ENCODE data around the gene PRRX2. TPM values are rescaled to one million over a fixed set of nuclear protein-coding genes. Genes with fewer than 3 reads are reported as not detected.

Gene PRRX2
- total RNA-seq, 1 donor = 27.5 TPM

DNA sequence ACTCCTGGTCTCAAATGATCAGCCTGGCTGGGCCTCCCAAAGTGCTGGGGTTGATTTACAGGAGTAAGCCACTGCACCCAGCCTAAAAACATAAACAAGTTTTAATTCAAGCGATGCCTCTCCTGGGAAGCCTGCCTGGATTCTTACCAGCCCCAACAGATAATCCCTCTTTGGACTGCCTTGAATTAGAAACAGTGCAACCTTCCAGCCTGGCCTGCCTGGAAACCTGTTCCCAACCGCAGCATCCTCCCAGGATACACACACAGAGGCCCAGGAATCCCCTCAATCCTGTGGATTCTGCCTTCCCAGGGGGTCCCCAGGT is 68.1 kb downstream of the PRRX2 start:
- Histone ChIP-seq H3K27ac (ENCODE audit: low read depth, low read length) (no peak overlapping the region), H3K9me3 (ENCODE audit: low read depth, low read length) (no peaks in the 10 kb centered on the region), H3K4me2 (ENCODE audit: insufficient read depth, low read length) (no peak overlapping the region), H3K79me2 (ENCODE audit: insufficient read depth, low read length) (no peaks in the 10 kb centered on the region), H3K27me3 (ENCODE audit: insufficient read depth, low read length) (no peaks in the 10 kb centered on the region), H3K36me3 (ENCODE audit: insufficient read depth, low read length) (peaks cover 2% of the 10 kb centered on the region), H3K4me3 (ENCODE audit: insufficient read depth, low read length) (no peak overlapping the region), H3K4me1 (ENCODE audit: insufficient read depth, low read length) (peaks cover 6% of the 10 kb centered on the region), H2AFZ (ENCODE audit: low read length) (no peak overlapping the region), H4K20me1 (ENCODE audit: insufficient read depth, low read length) (no peaks in the 10 kb centered on the region)
- TF ChIP-seq, protein P1, sequence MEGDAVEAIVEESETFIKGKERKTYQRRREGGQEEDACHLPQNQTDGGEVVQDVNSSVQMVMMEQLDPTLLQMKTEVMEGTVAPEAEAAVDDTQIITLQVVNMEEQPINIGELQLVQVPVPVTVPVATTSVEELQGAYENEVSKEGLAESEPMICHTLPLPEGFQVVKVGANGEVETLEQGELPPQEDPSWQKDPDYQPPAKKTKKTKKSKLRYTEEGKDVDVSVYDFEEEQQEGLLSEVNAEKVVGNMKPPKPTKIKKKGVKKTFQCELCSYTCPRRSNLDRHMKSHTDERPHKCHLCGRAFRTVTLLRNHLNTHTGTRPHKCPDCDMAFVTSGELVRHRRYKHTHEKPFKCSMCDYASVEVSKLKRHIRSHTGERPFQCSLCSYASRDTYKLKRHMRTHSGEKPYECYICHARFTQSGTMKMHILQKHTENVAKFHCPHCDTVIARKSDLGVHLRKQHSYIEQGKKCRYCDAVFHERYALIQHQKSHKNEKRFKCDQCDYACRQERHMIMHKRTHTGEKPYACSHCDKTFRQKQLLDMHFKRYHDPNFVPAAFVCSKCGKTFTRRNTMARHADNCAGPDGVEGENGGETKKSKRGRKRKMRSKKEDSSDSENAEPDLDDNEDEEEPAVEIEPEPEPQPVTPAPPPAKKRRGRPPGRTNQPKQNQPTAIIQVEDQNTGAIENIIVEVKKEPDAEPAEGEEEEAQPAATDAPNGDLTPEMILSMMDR (IDR thresholded peaks at IDR 0.05; ENCODE audit: extremely low read depth, low read depth, low read length) = no peak
- peak; percentile 58 for DNase-seq (ENCODE audit: insufficient read length, low spot score, missing footprints)

DNA sequence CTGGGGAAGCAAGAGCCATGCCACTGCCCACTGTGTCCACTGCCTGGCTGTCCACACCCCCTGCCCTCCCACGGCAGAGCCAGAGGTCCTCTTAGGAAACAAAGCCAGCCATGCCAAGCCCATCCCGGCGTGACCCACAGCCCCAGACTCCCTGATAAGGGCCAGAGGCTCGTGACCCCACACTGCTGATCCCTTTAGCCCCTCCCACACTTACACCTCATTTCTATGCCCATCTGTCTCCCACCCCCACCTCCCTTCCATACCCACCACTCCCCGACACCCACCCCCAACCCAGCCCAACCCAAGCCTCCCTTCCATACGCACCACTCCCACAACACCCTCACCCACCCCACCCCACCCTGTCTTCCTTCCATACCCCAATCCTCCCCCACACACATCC is 70.1 kb downstream of the PRRX2 start:
- DNase-seq (ENCODE audit: insufficient read length, low spot score, missing footprints) = peak; percentile 45
- peaks cover 3% of the 10 kb centered on the region for H3K36me3 ChIP-seq (ENCODE audit: insufficient read depth, low read length)
- H3K79me2 ChIP-seq (ENCODE audit: insufficient read depth, low read length) = no peaks in the 10 kb centered on the region

DNA sequence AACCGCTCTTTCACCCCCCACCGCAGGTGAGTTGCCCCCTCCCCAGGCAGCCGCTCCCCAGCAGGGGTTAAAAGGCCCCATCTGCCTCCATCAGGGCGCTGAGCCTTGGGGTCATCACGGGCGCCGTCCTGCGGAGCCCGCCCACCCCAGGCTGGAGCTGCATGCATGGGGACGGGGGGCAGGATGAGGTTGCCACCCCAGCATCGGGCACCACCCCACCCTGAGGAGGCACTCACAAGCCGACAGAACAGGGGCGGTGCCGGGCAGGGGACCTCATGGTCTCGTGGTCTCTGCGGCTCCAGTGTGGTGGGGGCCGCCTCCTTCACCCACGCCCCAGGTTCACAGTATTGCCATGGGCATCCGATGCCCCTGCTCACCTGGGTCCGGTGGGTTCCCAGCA is 70.9 kb downstream of the PRRX2 start:
- Histone ChIP-seq H4K20me1 (ENCODE audit: insufficient read depth, low read length) (no peaks in the 10 kb centered on the region), H3K27ac (ENCODE audit: low read depth, low read length) (no peak overlapping the region), H3K9me3 (ENCODE audit: low read depth, low read length) (no peaks in the 10 kb centered on the region), H3K4me1 (ENCODE audit: insufficient read depth, low read length) (peaks cover 6% of the 10 kb centered on the region), H2AFZ (ENCODE audit: low read length) (no peak overlapping the region), H3K4me2 (ENCODE audit: insufficient read depth, low read length) (no peak overlapping the region), H3K27me3 (ENCODE audit: insufficient read depth, low read length) (no peaks in the 10 kb centered on the region), H3K79me2 (ENCODE audit: insufficient read depth, low read length) (no peaks in the 10 kb centered on the region), H3K36me3 (ENCODE audit: insufficient read depth, low read length) (peaks cover 9% of the 10 kb centered on the region), H3K4me3 (ENCODE audit: insufficient read depth, low read length) (no peak overlapping the region)
- TF ChIP-seq, protein P1 (IDR thresholded peaks at IDR 0.05; ENCODE audit: extremely low read depth, low read depth, low read length) = no peak
- DNase-seq (ENCODE audit: insufficient read length, low spot score, missing footprints) = peak; percentile 72

More for the DNA sequence above, 70.1 kb downstream of the PRRX2 start:
- no peaks in the 10 kb centered on the region for H4K20me1 ChIP-seq (ENCODE audit: insufficient read depth, low read length)
- no peaks in the 10 kb centered on the region for H3K9me3 ChIP-seq (ENCODE audit: low read depth, low read length)
- TF ChIP-seq, protein P1 (IDR thresholded peaks at IDR 0.05; ENCODE audit: extremely low read depth, low read depth, low read length) = no peak
- H3K4me2 ChIP-seq (ENCODE audit: insufficient read depth, low read length) = no peak overlapping the region
- no peak overlapping the region for H3K27ac ChIP-seq (ENCODE audit: low read depth, low read length)
- H3K4me3 ChIP-seq (ENCODE audit: insufficient read depth, low read length) = no peak overlapping the region
- peaks cover 6% of the 10 kb centered on the region for H3K4me1 ChIP-seq (ENCODE audit: insufficient read depth, low read length)
- no peaks in the 10 kb centered on the region for H3K27me3 ChIP-seq (ENCODE audit: insufficient read depth, low read length)
- no peak overlapping the region for H2AFZ ChIP-seq (ENCODE audit: low read length)

DNA sequence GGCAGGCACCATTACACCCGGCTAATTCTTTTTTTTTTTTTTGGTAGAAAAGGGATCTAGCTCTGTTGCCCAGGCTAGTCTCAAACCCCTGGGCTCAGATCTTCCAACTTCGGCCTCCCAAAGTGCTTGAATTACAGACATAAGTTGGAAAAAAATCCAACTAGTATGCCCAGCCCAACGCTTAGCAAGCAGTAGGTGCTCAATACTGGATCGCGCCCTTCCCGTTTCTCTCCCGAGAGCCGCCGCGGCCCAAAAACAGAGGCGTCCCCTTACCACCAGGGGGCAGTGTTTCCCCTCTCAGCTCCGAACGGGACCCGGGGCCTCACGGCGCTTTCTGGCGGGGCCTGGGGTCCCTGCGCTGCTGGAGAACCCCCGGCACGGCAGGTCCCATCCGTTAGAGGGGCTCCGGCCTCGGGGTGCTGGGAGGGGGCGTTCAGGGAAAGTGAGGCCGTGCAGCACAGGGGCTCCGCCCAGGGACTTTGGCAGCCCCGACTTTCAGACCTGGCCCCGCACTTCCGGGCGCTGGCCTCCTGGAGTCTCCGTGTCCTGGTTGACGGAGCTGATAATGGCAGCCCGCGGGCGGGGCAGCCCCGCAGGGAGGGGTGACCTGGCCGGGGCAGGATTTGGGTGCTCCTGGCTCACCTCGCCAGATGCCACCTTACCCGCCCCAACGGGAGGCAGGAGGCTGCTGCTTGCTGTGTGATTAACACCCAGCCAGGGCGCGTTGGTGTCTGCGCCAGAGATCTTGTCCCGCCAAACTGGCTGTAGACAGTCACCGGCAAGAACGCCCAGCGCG is 72.2 kb downstream of the PRRX2 start:
- peak overlapping the region; percentile 45 for H3K27ac ChIP-seq (ENCODE audit: low read depth, low read length)

More for the DNA sequence above, 72.2 kb downstream of the PRRX2 start:
- Histone ChIP-seq H2AFZ (ENCODE audit: low read length) (peak overlapping the region; percentile 70), H3K4me3 (ENCODE audit: insufficient read depth, low read length) (peak overlapping the region; percentile 72), H3K4me2 (ENCODE audit: insufficient read depth, low read length) (peak overlapping the region; percentile 78), H3K36me3 (ENCODE audit: insufficient read depth, low read length) (peaks cover 11% of the 10 kb centered on the region), H4K20me1 (ENCODE audit: insufficient read depth, low read length) (no peaks in the 10 kb centered on the region), H3K27me3 (ENCODE audit: insufficient read depth, low read length) (no peaks in the 10 kb centered on the region), H3K9me3 (ENCODE audit: low read depth, low read length) (no peaks in the 10 kb centered on the region), H3K4me1 (ENCODE audit: insufficient read depth, low read length) (peaks cover 9% of the 10 kb centered on the region), H3K79me2 (ENCODE audit: insufficient read depth, low read length) (no peaks in the 10 kb centered on the region)
- TF ChIP-seq, protein P1 (IDR thresholded peaks at IDR 0.05; ENCODE audit: extremely low read depth, low read depth, low read length) = peak; percentile 81
- peak; percentile 98 for DNase-seq (ENCODE audit: insufficient read length, low spot score, missing footprints)

Data from osteoblast (primary cell).